NCI-H2107 treated with DMSO at 0.1 percent for 48 hours (cell line): ENCODE data around the gene TTLL4.

Source experiments
- DNase-seq: peaks from one replicate; lab custom pipeline; 2025; ENCODE audit not compliant: unreplicated experiment; lab: John Stamatoyannopoulos, UW

TTLL4 gene

DNA sequence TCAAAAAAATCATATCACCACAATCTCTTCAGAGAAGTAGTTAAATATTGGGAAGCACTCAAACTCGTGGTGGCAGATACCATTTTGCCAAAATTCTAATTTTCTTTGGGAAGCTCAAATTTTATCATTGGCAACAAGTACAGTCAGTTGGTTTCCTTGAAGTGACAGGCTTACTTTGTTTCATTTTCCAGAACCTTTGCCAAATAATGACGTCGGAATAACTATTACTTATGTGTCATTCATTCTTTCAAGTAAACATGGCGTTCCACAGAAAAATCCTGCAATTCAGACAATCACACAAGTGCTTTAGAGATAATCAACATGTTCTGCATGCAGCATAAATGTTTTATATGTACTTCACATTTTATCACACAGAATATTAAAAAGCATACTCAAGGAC is 5.4 kb downstream of the TTLL4 start:
- DNase-seq, result no peak

DNA sequence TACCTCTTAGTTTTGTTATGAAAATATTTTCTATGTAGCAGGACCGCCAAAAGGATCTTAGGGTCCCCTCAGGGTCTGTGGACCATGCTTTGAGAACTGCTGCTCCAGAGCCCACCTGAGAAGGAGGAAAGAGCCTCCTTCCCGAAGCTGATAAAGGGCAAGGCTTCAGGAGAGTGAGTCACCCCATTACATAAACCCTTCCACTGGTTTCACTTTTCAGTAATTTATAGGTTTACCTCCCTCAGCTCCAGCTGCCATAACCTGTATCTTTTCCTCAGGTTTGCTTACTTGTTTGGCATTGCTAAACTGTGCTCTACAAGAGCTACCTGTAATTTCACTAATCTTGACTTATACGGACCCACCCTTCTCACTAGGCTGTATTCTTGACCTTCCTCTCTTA is 6.6 kb downstream of the TTLL4 start:
- no peak for DNase-seq

DNA sequence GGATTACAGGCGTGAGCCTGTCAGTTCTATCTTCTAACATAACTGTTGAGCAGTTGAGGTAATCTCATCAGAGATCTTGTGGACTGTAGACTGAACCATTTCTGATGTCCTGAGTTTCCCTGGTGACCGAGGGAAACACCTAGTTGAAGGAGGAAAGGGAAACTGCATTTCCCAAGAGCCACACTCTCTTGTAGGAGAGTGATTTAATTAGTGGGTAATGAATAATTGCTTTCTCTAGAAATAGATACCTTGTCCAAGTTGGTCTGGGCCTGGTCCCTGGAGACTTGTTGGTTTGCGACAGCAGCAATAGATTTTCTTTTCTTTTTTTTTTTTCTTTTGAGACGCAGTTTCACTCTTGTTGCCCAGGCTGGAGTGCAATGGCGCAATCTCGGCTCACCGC is 7.4 kb downstream of the TTLL4 start:
- no peak for DNase-seq

DNA sequence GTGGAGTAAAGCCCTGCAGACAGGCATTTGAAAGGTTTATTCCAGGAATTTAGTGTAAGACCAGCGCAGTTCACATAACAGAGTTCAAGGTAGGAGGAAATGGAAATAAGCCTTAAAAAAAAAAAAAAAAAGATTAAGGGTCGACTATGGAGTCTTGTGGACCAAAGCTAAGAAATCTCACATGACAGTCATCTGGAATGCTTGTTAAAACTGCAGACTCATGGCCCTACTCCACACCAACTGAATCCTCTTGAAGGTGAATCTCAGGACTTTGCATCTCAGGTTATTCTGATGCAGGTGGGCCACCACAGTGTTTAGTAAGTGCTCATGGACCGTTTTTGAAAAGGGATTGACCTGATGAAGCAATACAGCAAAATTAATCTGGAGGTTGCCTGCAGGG is 8.8 kb downstream of the TTLL4 start:
- no peak for DNase-seq

DNA sequence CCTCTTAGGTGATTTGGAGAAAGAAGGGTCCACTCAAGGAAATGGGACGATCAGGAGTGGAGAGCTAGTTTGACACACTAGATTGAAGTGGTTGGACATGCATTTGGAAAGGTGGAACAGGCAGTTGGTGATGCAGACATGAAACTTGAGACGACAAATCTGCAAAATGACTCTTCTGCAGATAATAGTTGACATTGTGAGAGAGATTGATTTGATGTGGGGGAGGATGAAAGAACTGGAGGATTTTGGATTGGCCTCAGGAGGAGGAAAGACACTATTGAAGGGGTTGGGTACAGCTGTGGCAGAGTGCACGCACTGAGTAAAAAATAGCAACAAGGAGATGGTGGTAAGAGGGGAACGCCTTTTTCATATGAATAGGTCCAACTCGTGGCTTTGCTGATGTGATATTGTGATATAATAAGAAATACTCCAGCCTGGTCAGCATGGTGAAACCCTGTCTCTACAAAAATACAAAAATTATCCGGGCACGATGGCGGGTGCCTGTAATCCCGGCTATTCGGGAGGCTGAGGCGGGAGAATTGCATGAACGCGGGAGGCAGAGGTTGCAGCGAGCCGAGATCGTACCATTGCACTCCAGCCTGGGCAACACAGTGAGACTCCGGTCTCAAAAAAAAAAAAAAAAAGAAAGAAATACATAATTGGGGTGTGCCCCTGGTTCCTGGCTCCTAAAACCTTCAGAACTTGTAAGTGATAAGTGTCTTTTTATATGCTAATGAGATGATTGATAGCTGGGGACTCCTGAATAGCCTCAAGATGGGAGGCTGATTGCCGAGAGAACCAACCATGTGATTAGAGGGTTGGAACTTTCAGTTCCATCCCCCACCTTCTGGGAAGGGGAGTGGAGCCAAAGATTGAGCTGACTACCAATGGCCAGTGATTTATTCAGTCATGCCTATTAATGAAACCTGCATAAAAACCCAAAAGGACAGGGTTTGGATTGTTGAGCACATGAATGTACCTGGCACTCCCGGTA is 9.7 kb downstream of the TTLL4 start:
- DNase-seq, result no peak

DNA sequence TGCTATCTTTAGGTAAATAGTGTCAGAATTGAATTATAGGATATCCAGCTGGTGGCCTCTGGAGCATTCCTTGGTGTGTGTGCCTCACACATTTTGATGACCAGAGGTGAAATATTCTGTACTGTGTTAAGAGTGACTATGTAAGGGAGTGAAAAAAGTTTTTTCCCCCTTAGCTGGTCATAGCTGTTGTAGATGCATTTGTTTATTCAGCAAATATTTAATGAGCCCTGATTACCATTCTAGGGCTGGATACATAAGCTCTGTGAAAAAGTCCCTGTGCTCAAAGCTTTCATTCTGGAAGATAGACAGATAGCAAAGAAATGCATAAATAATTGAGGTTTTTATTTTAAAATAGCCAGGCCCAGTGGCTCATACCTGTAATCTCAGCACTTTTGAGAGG is 10.9 kb downstream of the TTLL4 start:
- no peak for DNase-seq

DNA sequence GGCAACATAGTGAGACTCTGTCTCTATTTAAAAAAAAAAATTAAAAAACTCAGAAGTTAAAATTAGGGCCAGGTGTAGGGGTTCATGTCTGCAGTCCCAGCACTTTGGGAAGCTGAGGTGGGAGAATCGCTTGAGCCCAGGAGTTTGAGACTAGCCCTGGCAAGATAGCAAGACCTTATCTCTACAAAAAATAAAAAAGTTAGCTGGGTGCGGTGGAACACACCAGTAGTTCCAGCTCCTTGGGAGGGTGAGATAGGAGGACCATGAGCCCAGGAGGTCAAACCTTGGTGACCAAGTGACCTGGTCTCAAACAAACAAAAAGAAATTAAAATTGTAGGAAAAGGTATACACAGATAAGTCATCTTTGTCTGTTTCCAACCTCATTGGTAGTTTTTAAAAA is 11.3 kb downstream of the TTLL4 start:
- no peak for DNase-seq

DNA sequence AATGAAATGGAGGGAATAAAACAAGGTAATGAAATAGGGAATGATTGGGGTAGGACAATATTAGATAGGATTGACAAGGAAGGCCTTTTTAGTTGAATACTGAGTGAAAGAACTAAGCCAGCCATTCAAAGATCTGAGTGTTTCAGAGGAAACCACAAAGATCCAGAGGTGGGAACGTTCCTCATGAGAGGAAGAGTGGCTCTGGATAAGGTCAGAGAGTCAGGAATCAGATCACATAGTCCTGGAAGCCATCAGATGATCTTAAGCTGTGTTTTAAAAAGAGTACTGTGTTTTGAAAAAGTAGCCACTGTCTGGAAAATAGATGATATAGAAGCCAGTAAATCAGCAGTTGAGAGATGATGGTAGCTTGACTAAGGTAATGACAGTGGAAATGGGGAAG is 11.8 kb downstream of the TTLL4 start:
- DNase-seq, result no peak

DNA sequence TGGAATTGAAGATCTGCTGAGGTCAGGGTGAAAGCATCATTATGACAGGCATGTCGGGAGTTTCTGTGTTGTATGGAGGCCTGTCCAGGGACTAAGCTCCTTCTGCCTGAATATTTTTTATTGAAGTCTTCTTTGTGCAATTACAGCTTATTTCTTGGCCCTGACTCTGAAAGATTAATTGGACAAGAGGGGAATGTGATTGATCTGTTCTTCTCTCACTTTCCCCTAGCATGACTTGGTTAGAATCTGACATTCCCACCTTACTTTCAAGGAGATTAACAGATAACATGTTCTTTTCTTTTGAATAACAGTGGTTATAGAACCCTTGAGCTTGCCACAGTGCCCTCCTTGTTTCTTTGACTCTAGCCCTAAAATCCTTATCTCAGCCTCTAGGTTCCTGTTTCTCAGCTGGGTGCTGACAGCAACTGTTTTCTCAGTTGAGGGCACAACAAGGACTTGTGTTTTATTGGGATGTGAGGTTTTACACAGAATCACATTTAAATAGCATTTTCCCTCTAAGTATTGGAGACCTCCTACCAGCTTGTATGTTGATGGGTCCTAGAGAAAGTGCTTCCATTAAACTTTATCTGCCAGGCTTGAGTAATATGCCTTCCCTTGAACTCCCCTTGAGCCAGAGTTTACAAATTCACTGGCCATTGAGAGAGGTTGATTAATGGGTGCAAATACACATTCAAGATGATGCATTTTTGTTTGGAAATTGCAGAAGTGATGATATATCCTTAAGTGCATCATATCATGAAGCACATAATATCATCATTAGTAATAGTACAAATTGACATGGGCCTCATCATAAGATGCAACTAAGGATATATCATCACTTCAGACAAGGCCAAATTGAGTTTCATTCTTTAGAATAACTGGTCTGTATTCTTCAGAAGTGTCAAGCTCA is 12.5 kb downstream of the TTLL4 start:
- DNase-seq, result no peak

DNA sequence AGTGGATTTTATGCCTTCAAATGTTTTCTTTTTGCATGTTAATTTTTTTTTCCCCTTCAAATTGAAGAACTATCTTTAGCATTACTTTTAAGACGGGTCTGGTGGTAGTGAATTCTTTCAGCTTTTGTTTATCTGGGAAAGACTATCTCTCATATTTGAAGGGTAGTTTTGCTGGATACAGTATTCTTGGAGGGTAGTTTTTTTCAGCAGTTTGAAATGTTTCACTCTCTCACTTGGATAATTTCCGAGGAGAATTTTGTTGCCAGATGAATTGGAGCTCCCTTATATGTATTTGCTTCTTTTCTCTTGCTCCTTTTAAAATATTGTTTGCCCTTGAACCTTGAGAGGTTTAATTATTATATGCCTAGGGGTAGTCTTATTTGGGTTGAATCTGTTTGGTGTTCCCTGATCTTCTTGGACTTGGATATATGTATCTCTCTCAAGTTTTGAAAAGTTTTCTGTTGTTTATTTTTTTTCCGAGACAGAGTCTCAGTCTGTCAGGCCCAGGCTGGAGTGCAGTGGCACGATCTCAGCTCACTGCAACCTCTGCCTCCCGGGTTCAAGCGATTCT is 15.5 kb downstream of the TTLL4 start:
- DNase-seq, result no peak

DNA sequence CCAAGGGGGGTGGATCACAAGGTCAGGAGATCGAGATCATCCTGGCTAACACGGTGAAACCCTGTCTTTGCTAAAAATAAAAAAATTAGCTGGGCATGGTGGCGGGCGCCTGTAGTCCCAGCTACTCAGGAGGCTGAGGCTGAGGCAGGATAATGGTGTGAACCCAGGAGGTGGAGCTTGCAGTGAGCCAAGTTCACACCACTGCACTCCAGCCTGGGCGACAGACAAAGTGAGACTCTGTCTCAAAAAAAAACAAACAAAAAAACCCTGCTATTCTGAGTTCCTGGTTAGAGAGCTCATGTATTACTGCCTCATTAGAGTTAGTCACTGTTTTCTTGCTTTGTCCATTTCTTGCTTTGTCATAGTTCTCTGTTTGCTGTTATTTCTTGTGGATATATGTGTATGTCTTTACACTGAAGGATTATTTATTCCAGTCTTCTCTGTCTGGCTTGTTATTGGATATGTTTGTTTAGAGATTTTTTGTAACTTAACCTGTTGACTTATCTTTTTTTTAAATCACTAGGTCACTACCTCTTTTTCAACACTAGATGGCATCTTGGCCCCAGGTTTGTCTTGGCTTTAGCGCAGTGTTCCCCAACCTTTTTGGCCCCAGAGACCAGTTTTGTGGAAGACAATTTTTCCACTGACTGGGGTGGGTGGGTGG is 17.0 kb downstream of the TTLL4 start:
- DNase-seq, result no peak

DNA sequence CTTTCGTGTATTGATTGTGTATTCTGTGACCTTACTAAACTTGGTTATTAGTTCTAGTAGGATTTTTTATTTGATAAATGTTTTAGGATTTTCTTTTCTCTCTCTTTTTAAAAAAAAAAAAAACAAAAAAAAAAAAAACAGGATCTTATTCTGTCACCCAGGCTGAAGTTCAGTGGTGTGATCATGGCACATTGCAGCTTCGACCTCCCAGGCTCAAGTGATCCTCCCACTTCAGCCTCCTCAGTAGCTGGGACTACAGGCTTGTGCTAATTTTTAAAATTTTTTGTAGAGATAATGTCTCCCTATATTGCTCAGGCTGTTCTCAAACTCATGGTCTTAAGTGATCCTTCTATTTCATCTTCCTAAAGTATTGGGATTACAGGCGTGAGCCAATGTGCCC is 19.0 kb downstream of the TTLL4 start:
- no peak for DNase-seq

DNA sequence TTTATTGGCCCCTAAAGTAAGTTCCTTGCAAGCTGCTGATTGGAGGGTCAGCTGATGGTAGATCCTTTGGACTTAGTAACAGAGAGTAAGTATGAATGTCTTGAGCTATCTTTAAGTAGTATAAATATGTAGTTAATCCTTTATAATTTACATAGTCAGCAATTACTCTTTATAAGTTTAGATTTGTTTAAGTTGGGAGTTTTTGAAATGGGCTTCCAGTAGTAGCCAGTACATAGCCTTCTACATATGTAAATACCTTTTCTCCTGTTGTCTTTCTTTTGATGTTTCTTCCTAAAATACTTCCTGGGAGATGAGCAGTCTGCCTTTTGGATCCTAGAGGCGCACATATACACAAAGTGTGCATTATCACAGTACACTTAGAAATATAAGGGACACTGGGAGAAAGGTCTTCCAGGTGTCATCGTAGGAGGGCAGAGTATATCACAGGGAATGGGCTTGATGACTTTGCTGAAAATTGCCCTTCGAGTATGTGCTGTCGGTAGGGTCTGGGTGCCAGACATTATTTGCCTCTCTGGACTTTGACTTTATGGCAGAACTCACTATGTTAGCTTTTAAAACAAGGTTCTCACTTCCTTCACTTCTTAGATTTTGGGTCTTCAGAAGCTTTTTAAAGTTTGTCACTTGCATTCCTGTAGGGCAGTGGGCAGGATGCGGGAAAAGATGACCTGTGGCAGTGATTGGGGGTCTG is 21.6 kb downstream of the TTLL4 start:
- no peak for DNase-seq

DNA sequence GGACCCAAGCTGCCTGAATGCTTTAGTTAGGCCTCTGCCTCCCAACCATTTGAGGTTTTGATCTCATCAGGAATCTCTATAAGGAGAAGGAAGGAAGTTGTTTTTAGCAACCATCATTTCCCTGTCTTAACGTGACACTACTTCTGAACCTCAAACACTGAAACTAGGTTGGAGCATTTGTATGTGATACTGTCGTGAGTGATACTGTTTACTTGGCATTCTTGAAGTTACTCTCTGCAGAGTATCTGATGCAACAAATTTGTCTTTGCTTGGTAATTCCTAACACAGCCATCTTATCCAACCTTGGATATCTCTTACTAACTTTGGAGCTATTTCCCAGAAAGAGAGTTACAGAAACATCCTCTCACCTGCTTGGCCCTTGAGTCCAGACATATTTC is 22.1 kb downstream of the TTLL4 start:
- no peak for DNase-seq

DNA sequence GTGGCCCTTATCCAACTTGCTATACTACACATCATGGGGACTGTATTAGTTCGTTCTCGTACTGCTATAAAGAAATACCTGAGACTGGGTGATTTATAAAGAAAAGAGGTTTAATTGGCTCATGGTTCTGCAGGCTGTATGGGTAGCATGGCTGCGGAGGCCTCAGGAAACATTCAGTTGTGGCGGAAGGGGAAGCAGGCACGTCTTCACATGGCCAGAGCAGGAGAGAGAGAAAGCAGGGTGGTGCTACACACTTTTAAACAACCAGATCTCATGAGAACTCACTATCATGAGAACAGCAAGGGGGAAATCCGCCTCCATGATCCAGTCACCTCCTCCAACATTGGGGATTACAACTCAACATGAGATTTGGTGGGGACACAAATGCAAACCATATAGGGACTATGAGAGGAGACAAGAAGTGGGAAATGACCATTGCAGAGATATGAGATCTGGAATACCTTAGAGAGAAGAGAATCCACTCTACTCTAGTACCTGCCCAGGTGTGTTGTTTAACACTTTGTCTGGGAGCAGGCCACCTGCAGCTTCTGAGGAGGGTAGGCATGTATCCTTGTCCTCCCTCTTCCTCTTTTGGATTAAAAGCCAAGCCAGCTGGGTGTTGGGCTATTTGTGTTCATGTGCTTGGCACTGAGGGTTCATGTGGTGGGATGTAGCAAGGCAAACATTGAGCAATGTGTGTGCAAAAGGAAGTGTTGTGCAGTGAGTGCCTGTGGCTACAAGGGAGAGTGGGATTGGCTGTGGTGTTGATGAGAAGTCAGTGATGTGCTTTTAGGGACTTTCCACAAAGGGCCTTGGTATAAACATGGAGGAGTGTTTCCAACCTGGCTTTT is 22.8 kb downstream of the TTLL4 start:
- DNase-seq, result no peak

DNA sequence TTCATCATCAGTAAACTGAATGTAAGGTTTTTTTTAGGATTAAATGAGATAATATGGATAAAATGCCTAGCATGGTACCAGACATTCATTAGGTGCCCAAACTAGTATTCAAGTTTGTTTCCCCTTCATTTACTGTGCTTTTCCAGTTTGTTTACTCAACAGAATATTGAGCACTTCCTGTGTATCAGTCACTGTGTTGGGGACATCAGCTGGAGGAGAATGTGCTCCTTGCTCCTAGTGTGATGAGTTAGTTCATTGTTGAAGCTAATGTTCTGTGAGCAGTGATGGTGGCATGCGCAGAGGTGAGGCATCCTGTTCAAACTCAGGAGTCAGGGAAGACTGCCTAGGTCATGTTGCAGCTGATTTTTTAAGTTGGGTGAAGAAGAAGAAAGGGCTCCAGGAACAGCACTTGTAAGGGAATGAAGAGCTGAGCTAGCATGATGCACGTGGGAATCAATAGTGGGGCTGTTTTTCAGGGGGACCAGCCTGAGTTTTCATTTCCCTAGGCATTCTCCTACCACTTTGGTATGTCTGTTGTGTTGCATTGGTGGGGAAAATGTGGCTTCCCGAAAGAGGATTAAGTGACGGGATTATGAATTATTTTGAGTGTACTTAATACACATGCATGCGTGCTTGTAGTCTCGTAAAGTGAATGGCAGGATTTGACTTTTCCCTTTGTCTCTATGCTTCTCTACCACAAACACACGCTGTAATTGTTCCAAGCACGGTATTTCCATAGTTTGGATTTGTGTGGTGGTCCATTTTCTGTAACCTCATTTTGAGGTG is 23.7 kb downstream of the TTLL4 start:
- DNase-seq, result no peak

DNA sequence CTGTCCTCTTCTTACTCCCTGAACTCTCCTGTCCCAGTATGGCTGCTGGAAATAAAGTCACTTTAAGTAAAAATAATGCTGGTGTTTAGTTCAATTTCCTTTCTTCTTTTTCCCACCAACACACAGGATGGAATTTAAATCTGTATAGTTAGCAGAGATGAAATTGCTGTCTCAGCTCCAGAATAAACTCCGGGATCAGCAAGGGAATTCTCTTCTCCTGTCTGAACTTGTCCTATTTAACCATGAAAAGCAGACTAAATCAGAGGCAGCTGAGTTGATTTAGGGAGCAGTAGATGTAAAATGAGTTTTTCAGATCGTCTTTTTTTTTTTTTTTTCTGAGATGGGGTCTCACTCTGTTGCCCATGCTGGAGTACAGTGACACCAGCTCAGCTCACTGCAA is 25.9 kb downstream of the TTLL4 start:
- no peak for DNase-seq

DNA sequence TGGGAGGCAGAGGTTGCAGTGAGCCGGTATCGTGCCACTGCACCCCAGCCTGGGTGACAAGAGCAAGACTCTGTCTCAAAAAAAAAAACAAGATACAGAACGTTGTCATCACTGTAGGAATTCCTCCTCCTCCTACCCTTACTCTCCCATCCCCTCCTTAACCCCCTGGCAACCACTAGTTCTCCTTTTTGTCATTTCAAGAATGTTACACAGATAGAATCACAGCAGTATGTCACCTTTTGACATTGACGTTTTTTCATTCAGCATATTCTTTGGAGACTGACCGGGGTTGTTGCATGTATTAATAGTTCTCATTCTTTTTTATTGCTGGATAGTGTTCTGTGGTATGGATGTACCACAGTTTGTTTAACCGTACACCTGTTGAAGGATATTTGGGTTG is 32.4 kb downstream of the TTLL4 start:
- no peak for DNase-seq

DNA sequence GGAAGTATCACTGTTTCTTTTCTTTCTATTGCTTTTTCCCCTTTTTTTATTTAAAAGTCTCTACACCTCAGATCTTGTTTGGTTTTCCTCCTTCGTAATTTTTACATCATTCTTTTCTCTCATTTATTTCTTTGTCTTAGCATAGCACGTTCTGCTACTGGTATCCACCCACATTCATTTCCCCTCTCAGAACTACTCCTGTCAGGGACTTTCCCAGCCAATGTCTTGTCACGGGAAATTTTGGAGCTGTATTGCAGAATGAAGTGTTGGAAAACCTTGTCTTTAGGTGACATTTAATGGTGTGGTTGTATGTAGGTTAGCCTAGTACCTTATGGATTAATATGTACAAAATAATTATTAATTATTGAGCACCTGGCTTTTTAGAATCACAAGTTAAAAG is 34.0 kb downstream of the TTLL4 start:
- no peak for DNase-seq
